ENCODE measurements around the gene ASTN2. TPM values are rescaled to one million over a fixed set of nuclear protein-coding genes. Genes with fewer than 3 reads are reported as not detected.

The ASTN2 gene
- total RNA-seq, 2 experiments from 2014 or later, result 1.7 to 4.2 TPM

- H3K9me3 ChIP-seq (ENCODE audit: low read length), result no peaks in the 10 kb centered on the region
- no peaks in the 10 kb centered on the region for H3K36me3 ChIP-seq (ENCODE audit: insufficient read depth, low read length)
- BruUV-seq (replicated peaks), result no TSS peak
- no peaks in the 10 kb centered on the region for H3K4me1 ChIP-seq (ENCODE audit: insufficient read depth, low read length, poor library complexity, severe bottlenecking)
- ChIA-PET POLR2A (no interaction called here), CTCF (ENCODE audit: unreplicated experiment) (no interaction called here)
- H4K20me1 ChIP-seq (ENCODE audit: insufficient read depth, low read length), result no peaks in the 10 kb centered on the region
- H3K9me2 ChIP-seq (ENCODE audit: insufficient read depth, low read length), result no peaks in the 10 kb centered on the region
- no peak overlapping the region for H2AFZ ChIP-seq (ENCODE audit: low read length)
- H3K4me3 ChIP-seq (ENCODE audit: low read depth, low read length, poor library complexity, severe bottlenecking), result no peak overlapping the region
- H3K27ac ChIP-seq (ENCODE audit: low read depth, low read length, poor library complexity, severe bottlenecking), result no peak overlapping the region
- H3K79me2 ChIP-seq (ENCODE audit: insufficient read depth, low read depth, low read length), result no peaks in the 10 kb centered on the region
- no peak for TF ChIP-seq EZH2phosphoT487 (IDR thresholded peaks at IDR 0.05; ENCODE audit: borderline replicate concordance, low read depth, low read length)
- no peak for TF ChIP-seq CTCF (conservative IDR thresholded peaks at IDR 0.05; ENCODE audit: low read length)
- DNase-seq (ENCODE audit: low spot score), result no peak
- H3K4me2 ChIP-seq (ENCODE audit: low read length), result no peak overlapping the region
- intact Hi-C loops (cut with micrococcal nuclease; ENCODE audit: unreplicated experiment), result no loop called here
Observed at GRCh38 chr9:117101008-117101407, 313.8 kb downstream of the ASTN2 start.

GRCh38 chr9:117098331-117098730, 316.5 kb downstream of the ASTN2 start:
- Histone ChIP-seq H3K4me3 (ENCODE audit: low read depth, low read length, poor library complexity, severe bottlenecking) (no peak overlapping the region), H3K4me2 (ENCODE audit: low read length) (no peak overlapping the region), H3K9me2 (ENCODE audit: insufficient read depth, low read length) (no peaks in the 10 kb centered on the region), H3K9me3 (ENCODE audit: low read length) (no peaks in the 10 kb centered on the region), H2AFZ (ENCODE audit: low read length) (no peak overlapping the region), H4K20me1 (ENCODE audit: insufficient read depth, low read length) (no peaks in the 10 kb centered on the region), H3K79me2 (ENCODE audit: insufficient read depth, low read depth, low read length) (no peaks in the 10 kb centered on the region), H3K36me3 (ENCODE audit: insufficient read depth, low read length) (no peaks in the 10 kb centered on the region), H3K27ac (ENCODE audit: low read depth, low read length, poor library complexity, severe bottlenecking) (no peak overlapping the region), H3K4me1 (ENCODE audit: insufficient read depth, low read length, poor library complexity, severe bottlenecking) (no peaks in the 10 kb centered on the region)
- POLR2A ChIA-PET, result interaction anchor here (1.1 kb wide), 1 partner anchor 12 kb away, joined by 3 read pairs; no protein-coding TSS in a partner anchor
- no peak for DNase-seq (ENCODE audit: low spot score)
- intact Hi-C loops (cut with micrococcal nuclease; ENCODE audit: unreplicated experiment), result no loop called here
- BruUV-seq (replicated peaks), result no TSS peak
- no peak for TF ChIP-seq EZH2phosphoT487 (IDR thresholded peaks at IDR 0.05; ENCODE audit: borderline replicate concordance, low read depth, low read length)
- TF ChIP-seq CTCF (conservative IDR thresholded peaks at IDR 0.05; ENCODE audit: low read length), result no peak
- CTCF ChIA-PET (ENCODE audit: unreplicated experiment), result no interaction called here

GRCh38 chr9:117097761-117098160, 317.1 kb downstream of the ASTN2 start:
- POLR2A ChIA-PET, result interaction anchor here (1.1 kb wide), 1 partner anchor 12 kb away, joined by 3 read pairs; no protein-coding TSS in a partner anchor
- H3K27ac ChIP-seq (ENCODE audit: low read depth, low read length, poor library complexity, severe bottlenecking), result no peak overlapping the region
- CTCF ChIA-PET (ENCODE audit: unreplicated experiment), result no interaction called here
- H3K4me3 ChIP-seq (ENCODE audit: low read depth, low read length, poor library complexity, severe bottlenecking), result no peak overlapping the region
- no peaks in the 10 kb centered on the region for H3K9me2 ChIP-seq (ENCODE audit: insufficient read depth, low read length)
- no peak for DNase-seq (ENCODE audit: low spot score)
- TF ChIP-seq EZH2phosphoT487 (IDR thresholded peaks at IDR 0.05; ENCODE audit: borderline replicate concordance, low read depth, low read length) (no peak), CTCF (conservative IDR thresholded peaks at IDR 0.05; ENCODE audit: low read length) (no peak)
- no peaks in the 10 kb centered on the region for H4K20me1 ChIP-seq (ENCODE audit: insufficient read depth, low read length)
- no peaks in the 10 kb centered on the region for H3K79me2 ChIP-seq (ENCODE audit: insufficient read depth, low read depth, low read length)
- H3K4me2 ChIP-seq (ENCODE audit: low read length), result no peak overlapping the region
- no peaks in the 10 kb centered on the region for H3K36me3 ChIP-seq (ENCODE audit: insufficient read depth, low read length)
- no peaks in the 10 kb centered on the region for H3K4me1 ChIP-seq (ENCODE audit: insufficient read depth, low read length, poor library complexity, severe bottlenecking)
- H3K9me3 ChIP-seq (ENCODE audit: low read length), result no peaks in the 10 kb centered on the region
- no TSS peak for BruUV-seq (replicated peaks)
- H2AFZ ChIP-seq (ENCODE audit: low read length), result no peak overlapping the region
- intact Hi-C loops (cut with micrococcal nuclease; ENCODE audit: unreplicated experiment), result no loop called here
